ENCODE measurements around the gene ANKRD13D. TPM values are rescaled to one million over a fixed set of nuclear protein-coding genes. Genes with fewer than 3 reads are reported as not detected.
A peak's percentile ranks its signal among the peaks of the same experiment; 100 is the strongest.
"Not testable (repeated sequence)": the region's sequence is repeated elsewhere in the genome, so short reads cannot be mapped to it uniquely, and the experiment has no call there.

The ANKRD13D gene
- polyA plus RNA-seq, 1 experiment, result 14.4 TPM

- DNase-seq (ENCODE audit: low read depth, low spot score), result no peak
- TF ChIP-seq CTCF (IDR thresholded peaks at IDR 0.05; ENCODE audit: low read depth, low read length), result no peak
- POLR2A ChIA-PET, result no interaction called here
- CTCF ChIA-PET, result no interaction called here
- no peaks in the 10 kb centered on the region for H3K9me3 ChIP-seq (ENCODE audit: control insufficient read depth, insufficient read depth, low read length)
- no peaks in the 10 kb centered on the region for H3K27me3 ChIP-seq (ENCODE audit: control insufficient read depth, insufficient read depth, low read length)
- no peak overlapping the region for H3K4me3 ChIP-seq (ENCODE audit: low read depth, low read length)
- H3K27ac ChIP-seq (ENCODE audit: low read depth, low read length), result no peak overlapping the region
Observed at GRCh38 chr11:67255864-67256263, 33.2 kb upstream of the ANKRD13D start.

GRCh38 chr11:67256477-67257135, 32.5 kb upstream of the ANKRD13D start:
- DNase-seq (ENCODE audit: low read depth, low spot score), result no peak
- Histone ChIP-seq H3K27ac (ENCODE audit: low read depth, low read length) (no peak overlapping the region), H3K27me3 (ENCODE audit: control insufficient read depth, insufficient read depth, low read length) (no peaks in the 10 kb centered on the region), H3K9me3 (ENCODE audit: control insufficient read depth, insufficient read depth, low read length) (no peaks in the 10 kb centered on the region), H3K4me3 (ENCODE audit: low read depth, low read length) (no peak overlapping the region)
- POLR2A ChIA-PET, result no interaction called here
- no peak for TF ChIP-seq CTCF (IDR thresholded peaks at IDR 0.05; ENCODE audit: low read depth, low read length)
- CTCF ChIA-PET, result no interaction called here

GRCh38 chr11:67260406-67260805, 28.7 kb upstream of the ANKRD13D start:
- Histone ChIP-seq H3K4me3 (ENCODE audit: low read depth, low read length) (no peak overlapping the region), H3K9me3 (ENCODE audit: control insufficient read depth, insufficient read depth, low read length) (no peaks in the 10 kb centered on the region), H3K27ac (ENCODE audit: low read depth, low read length) (no peak overlapping the region), H3K27me3 (ENCODE audit: control insufficient read depth, insufficient read depth, low read length) (no peaks in the 10 kb centered on the region)
- TF ChIP-seq CTCF (IDR thresholded peaks at IDR 0.05; ENCODE audit: low read depth, low read length), result no peak
- ChIA-PET POLR2A (no interaction called here), CTCF (no interaction called here)
- DNase-seq (ENCODE audit: low read depth, low spot score), result no peak

- not testable (repeated sequence) for DNase-seq (ENCODE audit: low read depth, low spot score); H3K27ac ChIP-seq (ENCODE audit: low read depth, low read length); H3K27me3 ChIP-seq (ENCODE audit: control insufficient read depth, insufficient read depth, low read length); H3K9me3 ChIP-seq (ENCODE audit: control insufficient read depth, insufficient read depth, low read length)
- CTCF ChIA-PET, result interaction anchor here (0.6 to 4.9 kb wide), 14 partner anchors 8 to 339 kb away, joined by 3 to 71 read pairs (median 6); partner anchors contain the start of gene ANKRD13D
- peak overlapping the region; percentile 54 for H3K4me3 ChIP-seq (ENCODE audit: low read depth, low read length)
- POLR2A ChIA-PET, result interaction anchor here (1.0 to 3.2 kb wide), 3 partner anchors 8 to 56 kb away, joined by 3 to 18 read pairs (median 5); no protein-coding TSS in a partner anchor
Observed at GRCh38 chr11:67260885-67261639, 28.0 kb upstream of the ANKRD13D start.

- CTCF ChIA-PET, result interaction anchor here (0.6 to 4.9 kb wide), 17 partner anchors 9 to 339 kb away, joined by 3 to 71 read pairs (median 6); partner anchors contain the start of gene ANKRD13D
- H3K9me3 ChIP-seq (ENCODE audit: control insufficient read depth, insufficient read depth, low read length), result no peaks in the 10 kb centered on the region
- peak; percentile 17; the same call in 1 of the 2 replicates for TF ChIP-seq CTCF (IDR thresholded peaks at IDR 0.05; ENCODE audit: low read depth, low read length)
- H3K27me3 ChIP-seq (ENCODE audit: control insufficient read depth, insufficient read depth, low read length), result no peaks in the 10 kb centered on the region
- no peak overlapping the region for H3K27ac ChIP-seq (ENCODE audit: low read depth, low read length)
- H3K4me3 ChIP-seq (ENCODE audit: low read depth, low read length), result peak overlapping the region; percentile 44
- no peak for DNase-seq (ENCODE audit: low read depth, low spot score)
- POLR2A ChIA-PET, result interaction anchor here (0.5 to 3.2 kb wide), 4 partner anchors 9 to 56 kb away, joined by 3 to 18 read pairs (median 6); no protein-coding TSS in a partner anchor
Observed at GRCh38 chr11:67261640-67261945, 27.5 kb upstream of the ANKRD13D start.

Data from AG04450 (cell line).